Mesenchymal stem cell (in vitro differentiated cells and primary cell): ENCODE results near the gene PON3.

Experiments used
- DNase-seq: peaks from one replicate; pipeline ENCODE4 v3.0.0-alpha.2; 2013
- H2AFZ ChIP-seq: one replicate; pipeline ENCODE4 v1.6.1; 2013; ENCODE audit warnings: low read depth, mild to moderate bottlenecking, control low read depth, inconsistent platforms, low read length, moderate library complexity
- H2AK5ac ChIP-seq: 2 replicates; pipeline ENCODE4 v1.6.1; 2013; ENCODE audit warnings: low read length, moderate library complexity, mild to moderate bottlenecking, inconsistent platforms; ENCODE audit not compliant: severe bottlenecking
- H2BK120ac ChIP-seq: one replicate; pipeline ENCODE4 v1.6.1; 2013; ENCODE audit warnings: low read depth, mild to moderate bottlenecking, inconsistent platforms, low read length, moderate library complexity
- H2BK12ac ChIP-seq, 2 experiments: one replicate each; pipeline ENCODE4 v1.6.1; 2013; ENCODE audit warnings: inconsistent platforms in 2 of 2, low read length in 2 of 2, mild to moderate bottlenecking in 2 of 2, moderate library complexity in 2 of 2, control low read depth in 1 of 2
- H2BK15ac ChIP-seq: one replicate; pipeline ENCODE4 v1.6.1; 2013; ENCODE audit warnings: mild to moderate bottlenecking, low read depth, inconsistent platforms; ENCODE audit not compliant: poor library complexity, severe bottlenecking
- H2BK5ac ChIP-seq: 2 replicates; pipeline ENCODE4 v1.6.1; 2013; ENCODE audit warnings: low read depth, mild to moderate bottlenecking, low read length, control low read depth, inconsistent platforms; ENCODE audit not compliant: poor library complexity, severe bottlenecking
- H3K14ac ChIP-seq, 2 experiments: one replicate each; pipeline ENCODE4 v1.6.1; 2013; ENCODE audit warnings: inconsistent platforms in 2 of 2, low read length in 2 of 2, control low read depth in 1 of 2, mild to moderate bottlenecking in 1 of 2, moderate library complexity in 1 of 2
- H3K18ac ChIP-seq, 2 experiments: one replicate each; pipeline ENCODE4 v1.6.1; 2013; ENCODE audit warnings: inconsistent platforms in 2 of 2, low read length in 2 of 2, control low read depth in 1 of 2, low read depth in 1 of 2, mild to moderate bottlenecking in 1 of 2
- H3K23ac ChIP-seq, 2 experiments: one replicate each; pipeline ENCODE4 v1.6.1; 2013; ENCODE audit warnings: inconsistent platforms in 2 of 2, low read length in 2 of 2, mild to moderate bottlenecking in 2 of 2, moderate library complexity in 2 of 2, control low read depth in 1 of 2
- H3K27ac ChIP-seq: 2 replicates; pipeline ENCODE4 v1.5.1; 2013; ENCODE audit warnings: mild to moderate bottlenecking, moderate library complexity, low read length, control low read depth, inconsistent platforms; ENCODE audit not compliant: poor library complexity, severe bottlenecking
- H3K27me3 ChIP-seq, 2 experiments: 2 replicates each; pipeline versions ENCODE4 v1.6.1 to v1.7.0; 2013; ENCODE audit warnings: low read length in 2 of 2, mild to moderate bottlenecking in 2 of 2, moderate library complexity in 2 of 2, control low read depth in 1 of 2, inconsistent platforms in 1 of 2; ENCODE audit not compliant: control insufficient read depth in 1 of 2, insufficient read depth in 1 of 2
- H3K36me3 ChIP-seq, 2 experiments: 2 replicates each; pipeline versions ENCODE4 v1.6.1 to v1.7.0; 2013; ENCODE audit warnings: low read length in 2 of 2, control low read depth in 1 of 2, inconsistent platforms in 1 of 2, low read depth in 1 of 2, mild to moderate bottlenecking in 1 of 2; ENCODE audit not compliant: insufficient read depth in 2 of 2, control insufficient read depth in 1 of 2
- H3K4ac ChIP-seq, 2 experiments: one replicate each; pipeline ENCODE4 v1.6.1; 2013; ENCODE audit warnings: inconsistent platforms in 2 of 2, low read length in 2 of 2, mild to moderate bottlenecking in 2 of 2, moderate library complexity in 2 of 2, control low read depth in 1 of 2, low read depth in 1 of 2
- H3K4me1 ChIP-seq: 2 replicates; pipeline ENCODE4 v1.6.1; 2013; ENCODE audit warnings: low read depth, low read length, control low read depth; ENCODE audit not compliant: control insufficient read depth, insufficient read depth
- H3K4me2 ChIP-seq: 2 replicates; pipeline ENCODE4 v1.6.1; 2013; ENCODE audit warnings: low read length, mild to moderate bottlenecking, inconsistent platforms; ENCODE audit not compliant: poor library complexity, severe bottlenecking
- H3K4me3 ChIP-seq, 2 experiments: 2 replicates each; pipeline versions ENCODE4 v1.5.1 to v1.7.0; 2013; ENCODE audit warnings: low read length in 2 of 2, mild to moderate bottlenecking in 2 of 2, control low read depth in 1 of 2, low read depth in 1 of 2; ENCODE audit not compliant: insufficient read depth in 1 of 2
- H3K79me1 ChIP-seq: replicated peaks from 2 replicates; pipeline ENCODE4 v1.6.1; 2013; ENCODE audit warnings: mild to moderate bottlenecking, control low read depth, low read length, inconsistent platforms; ENCODE audit not compliant: poor library complexity, severe bottlenecking
- H3K9ac ChIP-seq: 2 replicates; pipeline ENCODE4 v1.7.0; 2013; ENCODE audit warnings: mild to moderate bottlenecking, low read length, moderate library complexity
- H3K9me3 ChIP-seq: 2 replicates; pipeline ENCODE4 v1.7.0; 2013; ENCODE audit warnings: mild to moderate bottlenecking, low read length; ENCODE audit not compliant: control insufficient read depth
- H4K8ac ChIP-seq: one replicate; pipeline ENCODE4 v1.6.1; 2013; ENCODE audit warnings: inconsistent platforms, mild to moderate bottlenecking, low read length, moderate library complexity
- H4K91ac ChIP-seq: one replicate; pipeline ENCODE4 v1.6.1; 2013; ENCODE audit warnings: mild to moderate bottlenecking, low read length, inconsistent platforms
- WGBS: methylation state at CpG from one replicate; pipeline ENCODE4 v1.1.7; 2013; ENCODE audit warnings: mixed read lengths; 5-methylcytosine and 5-hydroxymethylcytosine counted together

PON3 gene

DNA sequence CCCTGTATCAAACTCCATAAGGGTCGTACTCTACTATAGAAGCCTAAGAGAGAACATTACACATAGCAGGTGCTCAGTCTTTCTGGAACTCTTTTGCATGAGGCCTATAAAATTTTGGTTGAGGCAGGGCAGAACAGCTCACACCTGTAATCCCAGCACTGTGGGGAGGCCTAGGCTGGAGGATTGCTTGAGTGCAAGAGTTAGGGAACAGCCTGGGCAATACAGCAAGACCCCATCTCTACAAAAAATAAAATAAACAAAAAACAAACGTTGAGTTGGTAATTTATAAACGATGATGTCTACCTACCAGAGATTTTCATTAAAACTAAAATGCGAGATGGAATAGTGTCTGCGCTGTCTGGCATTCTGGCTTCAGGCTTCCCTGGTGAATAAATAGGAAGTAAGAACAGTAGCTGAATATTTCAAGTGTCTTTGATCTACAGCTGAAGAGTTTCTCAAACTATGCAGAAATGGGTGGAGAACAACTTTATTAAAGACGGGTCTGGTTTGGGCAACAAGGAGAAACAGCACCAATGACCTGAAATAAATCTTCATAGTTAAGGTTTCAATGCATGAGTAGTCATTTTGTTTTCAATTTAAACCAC is 37.9 kb upstream of the PON3 start:
- Histone ChIP-seq H2BK5ac (peak overlapping the region; percentile 99), H2BK120ac (no peak overlapping the region), H3K9me3 (peaks cover 4% of the 10 kb centered on the region), H3K23ac (no peak overlapping the region), H2BK15ac (no peak overlapping the region), H3K9ac (peak overlapping the region; percentile 95), H3K79me1 (no peaks in the 10 kb centered on the region), H3K27ac (peak overlapping the region; percentile 98), H4K91ac (no peak overlapping the region), H2AFZ (no peak overlapping the region), H3K14ac (peak overlapping the region in 1 of 2 experiments; percentile 86), H3K4me1 (peaks cover 15% of the 10 kb centered on the region), H2BK12ac (no peak overlapping the region), H3K4me2 (peak overlapping the region; percentile 83), H4K8ac (no peak overlapping the region), H3K36me3 (peaks cover 0 to 4% of the 10 kb centered on the region in 2 experiments), H3K4me3 (peak overlapping the region; percentile 77 to 92), H3K27me3 (no peaks in the 10 kb centered on the region), H3K18ac (no peak overlapping the region), H2AK5ac (peak overlapping the region; percentile 83), H3K4ac (no peak overlapping the region)
- 73% methylated on average over 5 of the region's 6 CpGs for WGBS
- DNase-seq: peak; percentile 14

DNA sequence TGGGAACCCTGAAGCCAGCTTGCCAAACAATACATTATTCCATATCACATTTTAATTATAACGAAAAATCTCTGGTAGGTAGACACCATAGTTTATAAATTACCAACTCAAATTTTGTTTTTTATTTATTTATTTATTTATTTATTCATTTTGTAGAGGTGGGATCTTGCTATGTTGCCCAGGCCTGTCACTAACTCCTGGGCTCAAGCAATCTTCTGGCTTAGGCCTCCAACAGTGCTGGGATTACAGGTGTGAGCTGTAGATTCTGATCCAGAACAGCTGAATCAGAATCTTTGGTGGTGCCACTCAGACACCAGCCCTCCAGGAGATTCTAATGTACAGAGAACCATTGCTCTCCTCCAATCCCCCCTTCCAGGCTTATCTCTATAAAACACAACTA is 37.0 kb upstream of the PON3 start:
- H3K79me1 ChIP-seq: no peaks in the 10 kb centered on the region
- H3K9me3 ChIP-seq: peaks cover 4% of the 10 kb centered on the region
- no peak overlapping the region for H3K4ac ChIP-seq
- H2BK12ac ChIP-seq: no peak overlapping the region
- no peaks in the 10 kb centered on the region for H3K27me3 ChIP-seq
- DNase-seq: no peak
- peak overlapping the region in 1 of 2 experiments; percentile 21 for H3K18ac ChIP-seq
- H3K23ac ChIP-seq: no peak overlapping the region
- H2BK5ac ChIP-seq: no peak overlapping the region
- no peak overlapping the region for H4K91ac ChIP-seq
- no peak overlapping the region for H2BK120ac ChIP-seq
- no peak overlapping the region for H3K4me3 ChIP-seq
- no peak overlapping the region for H4K8ac ChIP-seq
- no peak overlapping the region for H2AK5ac ChIP-seq
- H3K36me3 ChIP-seq: peaks cover 0 to 4% of the 10 kb centered on the region in 2 experiments
- no CpG with 5 or more reads among the region's 1 CpG for WGBS
- no peak overlapping the region for H3K4me2 ChIP-seq
- H3K4me1 ChIP-seq: peaks cover 15% of the 10 kb centered on the region
- H3K27ac ChIP-seq: no peak overlapping the region
- no peak overlapping the region for H2BK15ac ChIP-seq
- no peak overlapping the region for H2AFZ ChIP-seq
- H3K9ac ChIP-seq: no peak overlapping the region
- H3K14ac ChIP-seq: no peak overlapping the region

DNA sequence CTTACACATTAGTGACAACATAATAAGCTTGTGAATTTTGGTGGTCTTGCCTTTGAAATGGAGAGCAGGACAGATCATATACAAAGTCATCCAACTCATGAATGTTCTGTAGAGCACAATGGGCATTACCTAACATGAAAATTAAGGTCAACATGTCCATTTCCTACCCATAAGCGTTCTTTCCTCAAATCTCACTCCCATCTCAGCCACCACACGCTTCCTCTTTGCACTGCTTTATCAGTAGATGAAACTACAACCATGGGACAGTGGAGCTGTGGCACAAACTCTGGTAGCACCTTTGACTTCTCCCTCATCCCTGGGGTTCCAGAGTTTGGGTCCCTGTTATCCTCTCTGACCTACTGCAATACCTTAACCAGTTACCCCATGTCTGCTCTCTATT is 36.4 kb upstream of the PON3 start:
- no peak overlapping the region for H3K27ac ChIP-seq
- H3K9ac ChIP-seq: no peak overlapping the region
- H3K4me3 ChIP-seq: no peak overlapping the region
- no peak overlapping the region for H2BK15ac ChIP-seq
- no peak overlapping the region for H2AFZ ChIP-seq
- H3K4ac ChIP-seq: no peak overlapping the region
- WGBS: 96% methylated on average over 2 of the region's 2 CpGs
- no peaks in the 10 kb centered on the region for H3K79me1 ChIP-seq
- no peak overlapping the region for H4K8ac ChIP-seq
- H2BK12ac ChIP-seq: peak overlapping the region in 1 of 2 experiments; percentile 42
- H3K9me3 ChIP-seq: peaks cover 4% of the 10 kb centered on the region
- no peak for DNase-seq
- H3K23ac ChIP-seq: no peak overlapping the region
- H3K36me3 ChIP-seq: peaks cover 0 to 4% of the 10 kb centered on the region in 2 experiments
- peak overlapping the region; percentile 13 for H3K4me2 ChIP-seq
- peak overlapping the region in 1 of 2 experiments; percentile 21 for H3K18ac ChIP-seq
- no peak overlapping the region for H2BK120ac ChIP-seq
- peak overlapping the region; percentile 36 for H2AK5ac ChIP-seq
- H3K27me3 ChIP-seq: no peaks in the 10 kb centered on the region
- H2BK5ac ChIP-seq: no peak overlapping the region
- no peak overlapping the region for H4K91ac ChIP-seq
- no peak overlapping the region for H3K14ac ChIP-seq
- H3K4me1 ChIP-seq: peaks cover 15% of the 10 kb centered on the region

DNA sequence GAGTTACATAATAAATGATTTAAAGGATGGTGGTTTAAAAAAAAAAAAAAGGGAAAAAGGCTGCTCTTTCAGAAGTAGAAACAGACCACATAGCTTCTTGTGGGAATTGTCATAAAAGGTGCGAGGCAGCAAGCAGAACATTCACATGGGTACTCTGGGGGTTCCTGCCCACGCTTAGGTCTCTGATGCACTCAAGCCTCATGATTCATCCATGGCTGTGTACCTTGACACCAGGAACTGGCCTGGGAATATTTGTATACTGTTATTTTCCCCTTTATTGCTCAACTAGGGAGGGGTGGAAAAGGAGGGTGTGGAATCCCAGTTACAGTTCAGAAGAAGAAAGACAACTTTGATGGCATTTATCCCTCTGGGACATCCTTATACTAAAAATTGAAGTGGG is 34.7 kb upstream of the PON3 start:
- no peak overlapping the region for H3K4me2 ChIP-seq
- H3K36me3 ChIP-seq: peaks cover 0 to 4% of the 10 kb centered on the region in 2 experiments
- no peak overlapping the region for H4K8ac ChIP-seq
- DNase-seq: peak; percentile 50
- no peak overlapping the region for H3K4me3 ChIP-seq
- no peak overlapping the region for H3K4ac ChIP-seq
- H3K9ac ChIP-seq: no peak overlapping the region
- no peak overlapping the region for H3K18ac ChIP-seq
- H2BK12ac ChIP-seq: no peak overlapping the region
- H2BK5ac ChIP-seq: no peak overlapping the region
- no peak overlapping the region for H3K23ac ChIP-seq
- peaks cover 4% of the 10 kb centered on the region for H3K9me3 ChIP-seq
- no peak overlapping the region for H2AFZ ChIP-seq
- no peak overlapping the region for H3K27ac ChIP-seq
- H3K14ac ChIP-seq: no peak overlapping the region
- no peaks in the 10 kb centered on the region for H3K27me3 ChIP-seq
- H3K4me1 ChIP-seq: peaks cover 15% of the 10 kb centered on the region
- no peak overlapping the region for H2BK120ac ChIP-seq
- 92% methylated on average over 2 of the region's 2 CpGs for WGBS
- peak overlapping the region; percentile 7 for H2AK5ac ChIP-seq
- peaks cover 4% of the 10 kb centered on the region for H3K79me1 ChIP-seq
- H4K91ac ChIP-seq: no peak overlapping the region
- H2BK15ac ChIP-seq: no peak overlapping the region
